NOMO-1 (cell line): ENCODE data around the gene HILPDA.
A peak's percentile ranks its signal among the peaks of the same experiment; 100 is the strongest.
"Not testable (repeated sequence)": the region's sequence is repeated elsewhere in the genome, so short reads cannot be mapped to it uniquely, and the experiment has no call there.

Source experiments
- DNase-seq, 2 experiments: peaks; one replicate each; lab custom pipeline; 2025; ENCODE audit not compliant: unreplicated experiment in 2 of 2; lab: John Stamatoyannopoulos, UW

The HILPDA gene

GRCh38 chr7:128431221-128431620 is 24.5 kb upstream of the HILPDA start:
- DNase-seq = no peak

GRCh38 chr7:128431754-128432153 is 23.9 kb upstream of the HILPDA start:
- no peak for DNase-seq

- no peak for DNase-seq
Observed at GRCh38 chr7:128434413-128435326, 21.0 kb upstream of the HILPDA start.

GRCh38 chr7:128435327-128435686 is 20.4 kb upstream of the HILPDA start:
- DNase-seq = no peak

GRCh38 chr7:128437426-128438332 is 18.0 kb upstream of the HILPDA start:
- DNase-seq = peak; percentile 32 to 81

- no peak for DNase-seq
Observed at GRCh38 chr7:128442356-128442755, 13.3 kb upstream of the HILPDA start.

GRCh38 chr7:128443831-128444600 is 11.7 kb upstream of the HILPDA start:
- DNase-seq = no peak

- no peak for DNase-seq
Observed at GRCh38 chr7:128446306-128446705, 9.4 kb upstream of the HILPDA start.

- DNase-seq = no peak
Observed at GRCh38 chr7:128447941-128448564, 7.6 kb upstream of the HILPDA start.

- DNase-seq = no peak
Observed at GRCh38 chr7:128448751-128449302, 6.9 kb upstream of the HILPDA start.

GRCh38 chr7:128450409-128450808 is 5.3 kb upstream of the HILPDA start:
- DNase-seq = peak; percentile 38 to 43

- DNase-seq = no peak
Observed at GRCh38 chr7:128450913-128451312, 4.8 kb upstream of the HILPDA start.

- DNase-seq = no peak
Observed at GRCh38 chr7:128452552-128452951, 3.1 kb upstream of the HILPDA start.

- DNase-seq = no peak
Observed at GRCh38 chr7:128453836-128454804, 1.6 kb upstream of the HILPDA start.

GRCh38 chr7:128454808-128455542 is 703 bp upstream of the HILPDA start:
- no peak for DNase-seq

- no peak for DNase-seq
Observed at GRCh38 chr7:128456255-128456725, 612 bp downstream of the HILPDA start.

GRCh38 chr7:128457385-128457784 is 1.7 kb downstream of the HILPDA start:
- DNase-seq = not testable (repeated sequence)

- no peak for DNase-seq
Observed at GRCh38 chr7:128458956-128459355, 3.3 kb downstream of the HILPDA start.
